Natural killer cell treated with Interleukin-12 subunit alpha and Interleukin-12 subunit beta and Interleukin-15 and Interleukin-18, amount 100 ng/mL, for 72 hours (primary cell): ENCODE data around the gene MERTK. TPM values are rescaled to one million over a fixed set of nuclear protein-coding genes. Genes with fewer than 3 reads are reported as not detected.
"Not testable (repeated sequence)": the region's sequence is repeated elsewhere in the genome, so short reads cannot be mapped to it uniquely, and the experiment has no call there.

Experiments
- ATAC-seq, 2 donors: fragments of 150-1000 bp; cut with Tn5 transposase in 1 of 2; sonication (Bioruptor Pico), chemical (Tn5 transposase) in 1 of 2; 2 replicates each; pipeline ENCODE4 v1.10.0; 2021
- DNase-seq: peaks from one replicate; pipeline ENCODE4 v3.0.0; 2022; ENCODE audit warnings: low spot score
- H3K27ac Mint-ChIP-seq, 2 donors: 1 replicate in 1 of 2; 2 replicates in 1 of 2; pipeline ENCODE4 v1.8.0; 2022; ENCODE audit warnings: mixed read lengths in 2 of 2, mild to moderate bottlenecking in 1 of 2, moderate library complexity in 1 of 2
- H3K27me3 Mint-ChIP-seq, 2 donors: 1 replicate in 1 of 2; 2 replicates in 1 of 2; pipeline ENCODE4 v1.8.0; 2022; ENCODE audit warnings: mixed read lengths in 2 of 2
- H3K36me3 Mint-ChIP-seq: one replicate; pipeline ENCODE4 v1.8.0; 2022; ENCODE audit warnings: mixed read lengths
- H3K4me1 Mint-ChIP-seq, 2 donors: 1 replicate in 1 of 2; 2 replicates in 1 of 2; pipeline ENCODE4 v1.8.0; 2022; ENCODE audit warnings: low read depth in 2 of 2, mixed read lengths in 2 of 2, mild to moderate bottlenecking in 1 of 2
- H3K4me3 Mint-ChIP-seq: one replicate; pipeline ENCODE4 v1.8.0; 2022; ENCODE audit warnings: mixed read lengths
- H3K9me3 Mint-ChIP-seq: 2 replicates; pipeline ENCODE4 v1.8.0; 2022; ENCODE audit warnings: mixed read lengths
- total RNA-seq, 2 donors: library from RNA; stranded (reverse); gene quantifications; one replicate each; pipeline ENCODE4 v1.2.3, GENCODE V29; 2022

Gene MERTK
- total RNA-seq = under 1 TPM; 0.40 to 0.67 TPM

- peak; percentile 81 to 84 for ATAC-seq
Measured at GRCh38 chr2:111897924-111898702, at the start of gene MERTK. Gene MERTK, plus strand, starts transcription at chr2:111898607. Its CDS starts 129 bp downstream, at chr2:111898736.

GRCh38 chr2:111850646-111851045 lies 47.8 kb upstream of the MERTK start:
- not testable (repeated sequence) for H3K4me3 Mint-ChIP-seq, H3K27me3 Mint-ChIP-seq, H3K9me3 Mint-ChIP-seq, DNase-seq, ATAC-seq, H3K4me1 Mint-ChIP-seq, H3K27ac Mint-ChIP-seq
- peaks cover 24% of the 10 kb centered on the region for H3K36me3 Mint-ChIP-seq

More at GRCh38 chr2:111897924-111898702, at the start of gene MERTK:
- Mint-ChIP-seq H3K4me3 (peak within 1 kb of the TSS; percentile 76), H3K27me3 (peaks cover 0 to 16% of the 10 kb centered on the region in 2 donors), H3K36me3 (no peaks in the 10 kb centered on the region), H3K27ac (no peak within 1 kb of the TSS), H3K4me1 (peaks cover 0 to 7% of the 10 kb centered on the region in 2 donors), H3K9me3 (no peaks in the 10 kb centered on the region)
- DNase-seq = peak; percentile 63

DNA sequence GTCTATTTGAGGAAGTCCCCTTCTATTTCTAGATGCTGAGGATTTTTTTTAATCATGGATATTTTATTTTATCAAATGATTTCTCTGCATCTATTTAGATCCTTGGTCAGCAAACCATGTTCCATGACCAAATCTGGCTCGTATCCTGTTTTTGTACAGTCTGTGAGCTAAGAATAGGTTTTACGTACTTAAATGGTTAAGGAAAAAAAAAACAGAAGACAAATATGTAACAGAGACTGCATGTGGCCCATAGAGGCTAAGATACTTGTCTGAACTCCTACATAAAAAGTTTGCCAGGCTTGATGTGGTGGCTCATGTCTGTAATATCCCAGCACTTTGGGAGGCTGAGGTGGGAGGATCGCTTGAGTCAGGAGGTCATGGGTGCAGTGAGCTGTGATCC lies 45.9 kb upstream of the MERTK start:
- DNase-seq, H3K4me1 Mint-ChIP-seq, H3K27ac Mint-ChIP-seq, H3K9me3 Mint-ChIP-seq, H3K4me3 Mint-ChIP-seq, ATAC-seq, H3K27me3 Mint-ChIP-seq: not testable (repeated sequence)
- peaks cover 24% of the 10 kb centered on the region for H3K36me3 Mint-ChIP-seq

GRCh38 chr2:111860005-111860404 lies 38.4 kb upstream of the MERTK start:
- H3K4me1 Mint-ChIP-seq, H3K27ac Mint-ChIP-seq, H3K27me3 Mint-ChIP-seq, ATAC-seq, DNase-seq, H3K4me3 Mint-ChIP-seq, H3K9me3 Mint-ChIP-seq: not testable (repeated sequence)
- peaks cover 13% of the 10 kb centered on the region for H3K36me3 Mint-ChIP-seq

DNA sequence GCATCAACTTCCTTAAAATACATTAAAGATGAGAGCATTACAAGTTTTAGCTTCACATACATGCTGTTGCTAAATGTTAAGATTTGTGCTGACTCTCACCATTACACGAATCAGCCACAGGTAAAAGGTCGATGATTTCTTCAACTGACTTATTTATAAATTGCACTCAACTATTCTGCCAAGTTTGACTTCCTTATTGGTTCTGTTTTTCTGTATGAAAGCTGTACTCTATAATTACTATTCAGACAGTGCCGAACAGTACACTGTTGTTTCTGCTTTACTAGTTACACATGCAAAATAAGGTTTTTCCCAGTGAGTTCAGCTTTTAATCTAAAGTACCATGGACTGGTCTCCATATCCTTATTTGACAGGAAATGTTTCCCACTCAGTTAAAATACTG lies 33.3 kb upstream of the MERTK start:
- not testable (repeated sequence) for H3K4me3 Mint-ChIP-seq, H3K27me3 Mint-ChIP-seq, H3K27ac Mint-ChIP-seq, H3K4me1 Mint-ChIP-seq, DNase-seq, H3K9me3 Mint-ChIP-seq, ATAC-seq
- H3K36me3 Mint-ChIP-seq = peaks cover 11% of the 10 kb centered on the region

- H3K27ac Mint-ChIP-seq, DNase-seq, H3K27me3 Mint-ChIP-seq, H3K9me3 Mint-ChIP-seq, H3K4me1 Mint-ChIP-seq, ATAC-seq, H3K4me3 Mint-ChIP-seq: not testable (repeated sequence)
- peaks cover 34% of the 10 kb centered on the region for H3K36me3 Mint-ChIP-seq
Measured at GRCh38 chr2:111872806-111873205, 25.6 kb upstream of the MERTK start.

- peak; percentile 90 for DNase-seq
- H3K4me3 Mint-ChIP-seq = peak within 1 kb of the TSS; percentile 89
- ATAC-seq = peak; percentile 94 to 98
- no peaks in the 10 kb centered on the region for H3K27me3 Mint-ChIP-seq
- peaks cover 3 to 9% of the 10 kb centered on the region in 2 donors for H3K4me1 Mint-ChIP-seq
- no peaks in the 10 kb centered on the region for H3K9me3 Mint-ChIP-seq
- peak within 1 kb of the TSS; percentile 80 to 91 for H3K27ac Mint-ChIP-seq
- peaks cover 2% of the 10 kb centered on the region for H3K36me3 Mint-ChIP-seq
Measured at GRCh38 chr2:111883661-111884591, 14.5 kb upstream of the MERTK start, which contains the start of gene ANAPC1. Gene ANAPC1, minus strand, starts transcription at chr2:111884193. Its CDS starts 3,368 bp downstream, at chr2:111880825.

DNA sequence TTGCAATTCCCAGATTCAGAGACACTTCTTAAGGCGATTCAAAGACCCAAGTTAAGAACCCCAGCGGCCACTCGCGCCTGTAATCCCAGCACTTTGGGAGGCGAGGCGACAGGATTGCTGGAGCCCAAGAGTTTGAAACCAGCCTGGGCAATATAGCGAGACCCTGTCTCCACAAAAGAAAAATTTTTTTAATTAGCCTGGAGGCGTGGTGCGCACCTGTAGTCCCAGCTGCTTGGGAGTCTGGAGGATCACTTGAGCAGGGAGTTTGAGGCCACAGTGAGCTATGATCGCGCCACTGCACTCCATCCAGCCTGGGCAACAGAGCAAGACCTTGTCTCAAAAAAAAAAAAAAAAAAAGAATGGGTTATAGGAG lies 13.8 kb upstream of the MERTK start:
- Mint-ChIP-seq H3K4me1 (peaks cover 3 to 9% of the 10 kb centered on the region in 2 donors), H3K27ac (peak overlapping the region; percentile 80 to 91), H3K27me3 (no peaks in the 10 kb centered on the region), H3K9me3 (no peaks in the 10 kb centered on the region), H3K4me3 (peak overlapping the region; percentile 89), H3K36me3 (no peaks in the 10 kb centered on the region)
- ATAC-seq (no peak), DNase-seq (no peak)

- Mint-ChIP-seq H3K27me3 (peaks cover 0 to 15% of the 10 kb centered on the region in 2 donors), H3K36me3 (no peaks in the 10 kb centered on the region), H3K9me3 (no peaks in the 10 kb centered on the region), H3K4me1 (peaks cover 0 to 7% of the 10 kb centered on the region in 2 donors), H3K4me3 (no peak overlapping the region), H3K27ac (no peak overlapping the region)
- DNase-seq (no peak), ATAC-seq (no peak)
Measured at GRCh38 chr2:111896024-111896423, 2.4 kb upstream of the MERTK start.

- peaks cover 0 to 16% of the 10 kb centered on the region in 2 donors for H3K27me3 Mint-ChIP-seq
- ATAC-seq = no peak
- H3K4me3 Mint-ChIP-seq = peak overlapping the region; percentile 31
- DNase-seq = no peak
- H3K27ac Mint-ChIP-seq = no peak overlapping the region
- peaks cover 0 to 7% of the 10 kb centered on the region in 2 donors for H3K4me1 Mint-ChIP-seq
- H3K9me3 Mint-ChIP-seq = no peaks in the 10 kb centered on the region
- no peaks in the 10 kb centered on the region for H3K36me3 Mint-ChIP-seq
Measured at GRCh38 chr2:111896576-111896975, 1.8 kb upstream of the MERTK start.

DNA sequence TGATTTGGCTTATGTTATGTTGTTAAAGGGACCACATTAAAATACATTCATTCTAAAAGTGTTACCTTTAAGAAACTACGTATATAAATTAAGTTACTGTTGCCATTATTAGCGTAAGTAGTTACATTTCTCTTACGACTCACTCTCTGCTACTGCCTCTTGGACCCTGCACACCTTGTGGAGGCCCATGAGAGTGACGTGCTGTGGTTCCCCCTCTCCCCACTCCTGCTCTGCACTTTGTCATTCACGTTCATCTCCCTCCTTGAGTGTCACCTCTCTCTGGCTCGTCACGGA lies 830 bp upstream of the MERTK start:
- H3K27me3 Mint-ChIP-seq = peaks cover 0 to 16% of the 10 kb centered on the region in 2 donors
- ATAC-seq (peak in 1 of 2 donors; percentile 15), DNase-seq (no peak)
- no peaks in the 10 kb centered on the region for H3K9me3 Mint-ChIP-seq
- peaks cover 0 to 7% of the 10 kb centered on the region in 2 donors for H3K4me1 Mint-ChIP-seq
- H3K27ac Mint-ChIP-seq = no peak overlapping the region
- H3K36me3 Mint-ChIP-seq = no peaks in the 10 kb centered on the region
- H3K4me3 Mint-ChIP-seq = peak overlapping the region; percentile 76

DNA sequence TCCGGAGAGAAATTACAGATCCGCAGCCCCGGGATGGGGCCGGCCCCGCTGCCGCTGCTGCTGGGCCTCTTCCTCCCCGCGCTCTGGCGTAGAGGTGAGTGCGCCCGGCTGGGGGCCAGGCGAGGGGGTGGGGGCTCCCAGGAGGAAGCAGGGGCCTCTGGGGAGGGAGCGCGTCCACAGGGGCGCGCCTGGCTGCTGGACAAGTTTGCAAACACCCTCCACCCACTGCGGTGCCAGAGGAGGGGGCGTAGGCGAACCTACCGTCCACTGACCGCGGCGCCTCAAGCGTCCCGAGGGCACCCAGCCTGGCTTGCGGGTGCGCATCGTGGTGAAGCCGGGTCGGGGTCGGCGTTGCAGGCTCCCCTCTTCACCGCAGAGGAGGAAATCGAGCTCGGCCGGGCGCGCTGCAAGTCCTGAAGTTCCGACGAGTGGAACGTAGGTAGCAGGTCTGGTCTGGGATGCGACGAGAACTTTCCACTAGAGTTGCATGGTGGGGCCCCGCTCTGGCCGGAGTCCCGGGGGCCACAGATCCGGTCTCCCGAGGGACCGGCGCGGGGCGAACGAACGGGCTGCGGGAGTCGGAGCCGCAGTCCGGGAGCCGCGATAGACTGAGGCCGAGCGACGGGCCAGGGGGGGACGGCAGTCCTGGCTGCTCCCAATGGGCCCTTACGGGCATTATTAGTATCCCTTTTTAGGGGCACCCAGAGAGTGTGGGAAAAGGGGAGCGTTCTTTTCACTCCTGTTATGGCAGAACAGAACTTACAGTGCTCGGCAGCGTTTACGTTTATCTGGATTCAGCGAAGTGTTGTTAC lies 502 bp downstream of the MERTK start:
- Mint-ChIP-seq H3K36me3 (no peaks in the 10 kb centered on the region), H3K9me3 (no peaks in the 10 kb centered on the region), H3K27me3 (peaks cover 0 to 16% of the 10 kb centered on the region in 2 donors), H3K4me3 (peak overlapping the region; percentile 76), H3K4me1 (peaks cover 0 to 7% of the 10 kb centered on the region in 2 donors), H3K27ac (no peak overlapping the region)
- ATAC-seq = peak; percentile 32 to 59
- DNase-seq = peak; percentile 61

GRCh38 chr2:111900859-111901258 lies 2.5 kb downstream of the MERTK start:
- Mint-ChIP-seq H3K27ac (no peak overlapping the region), H3K36me3 (no peaks in the 10 kb centered on the region), H3K4me3 (no peak overlapping the region), H3K27me3 (peaks cover 0 to 11% of the 10 kb centered on the region in 2 donors), H3K9me3 (no peaks in the 10 kb centered on the region), H3K4me1 (peaks cover under 1 to 7% of the 10 kb centered on the region in 2 donors)
- ATAC-seq = no peak
- DNase-seq = no peak
